GM12878 (cell line): ENCODE results near the gene PLXNA4. TPM values are rescaled to one million over a fixed set of nuclear protein-coding genes. Genes with fewer than 3 reads are reported as not detected.

Experiments used
- ATAC-seq: fragments of 200-7000 bp; cut with Tn5 transposase; 3 replicates; pipeline ENCODE4 v1.9.1; 2020; ENCODE audit warnings: mild to moderate bottlenecking, moderate library complexity
- BruUV-seq: library from RNA; stranded (reverse); fragments of 400-500 nt; replicated peaks from 2 replicates; lab custom pipeline; 2021; lab: Mats Ljungman, UMichigan
- CTCF ChIA-PET: fragments of 300-600 bp; sonication (Branson Sonifier 250); formaldehyde crosslinking; extraction: SDS; loops from one replicate; lab custom pipeline; 2021; ENCODE audit warnings: inconsistent platforms; lab: Yijun Ruan, JAX
- POLR2A ChIA-PET: fragments of 350-600 bp; formaldehyde crosslinking; extraction: SDS; loops from one replicate; lab custom pipeline; 2021; ENCODE audit warnings: inconsistent platforms; lab: Charles Lee
- RAD21 ChIA-PET: fragments of 300-600 bp; sonication (Branson Sonifier 250); formaldehyde crosslinking; loops from one replicate; lab custom pipeline; 2023; ENCODE audit warnings: antibody characterized with exemption; ENCODE audit not compliant: unreplicated experiment; lab: Charles Lee
- SMC1A ChIA-PET: fragments of 300-600 bp; sonication (Branson Sonifier 250); formaldehyde crosslinking; loops from one replicate; lab custom pipeline; 2023; ENCODE audit not compliant: unreplicated experiment, uncharacterized antibody; lab: Charles Lee
- DNase-seq: peaks from one replicate; pipeline ENCODE4 v3.0.0-alpha.2; 2011; ENCODE audit warnings: low read depth, low spot score
- FAIRE-seq: peaks from 3 replicates; lab custom pipeline; 2011; peaks lifted over from hg19 to GRCh38; lab: Jason Lieb, UNC
- H2AFZ ChIP-seq: 2 replicates; pipeline ENCODE4 v1.6.0; 2011; ENCODE audit warnings: low read depth, low read length, control low read depth; ENCODE audit not compliant: control insufficient read depth
- H3K27ac ChIP-seq: 2 replicates; pipeline ENCODE4 v1.5.1; 2011; ENCODE audit warnings: control low read depth; ENCODE audit not compliant: control insufficient read depth, insufficient read depth
- H3K27me3 ChIP-seq, 2 experiments: replicated peaks in 1 of 2; 2 replicates each; pipeline versions ENCODE4 v1.6.0 to v1.6.1; 2011; ENCODE audit warnings: low read length in 1 of 2; ENCODE audit not compliant: control insufficient read depth in 2 of 2, insufficient read depth in 2 of 2
- H3K36me3 ChIP-seq, 2 experiments: 2 replicates each; pipeline ENCODE4 v1.5.1; 2011; ENCODE audit warnings: low read length in 1 of 2; ENCODE audit not compliant: control insufficient read depth in 2 of 2, insufficient read depth in 2 of 2
- H3K4me1 ChIP-seq: 2 replicates; pipeline ENCODE4 v1.6.1; 2011; ENCODE audit warnings: mild to moderate bottlenecking, low read length, moderate library complexity, mixed read lengths; ENCODE audit not compliant: control insufficient read depth, insufficient read depth
- H3K4me2 ChIP-seq: 2 replicates; pipeline ENCODE4 v1.6.0; 2011; ENCODE audit warnings: control low read depth; ENCODE audit not compliant: control insufficient read depth, insufficient read depth
- H3K4me3 ChIP-seq: fragments of 200-600 bp; sonication (generic); 2 replicates; pipeline ENCODE4 v1.5.1; 2016
- H3K79me2 ChIP-seq: 2 replicates; pipeline ENCODE4 v1.6.0; 2011; ENCODE audit warnings: low read length; ENCODE audit not compliant: control insufficient read depth, insufficient read depth
- H3K9ac ChIP-seq: 2 replicates; pipeline ENCODE4 v1.8.0; 2011; ENCODE audit warnings: low read length, control low read depth, mixed read lengths; ENCODE audit not compliant: control insufficient read depth, insufficient read depth
- H3K9me3 ChIP-seq: replicated peaks from 3 replicates; pipeline ENCODE4 v1.5.1; 2011; ENCODE audit warnings: mild to moderate bottlenecking, low read length; ENCODE audit not compliant: control insufficient read depth, insufficient read depth
- H4K20me1 ChIP-seq: 2 replicates; pipeline ENCODE4 v1.6.0; 2011; ENCODE audit not compliant: control insufficient read depth, insufficient read depth
- ATF2 ChIP-seq: IDR thresholded peaks from 2 replicates; pipeline ENCODE4 v1.6.1; 2012; ENCODE audit warnings: low read length, inconsistent platforms
- HCFC1 ChIP-seq: fragments of 150-350 bp; IDR thresholded peaks from 2 replicates; pipeline ENCODE4 v1.6.1; 2014; ENCODE audit warnings: low read length
- HDAC6 ChIP-seq: fragments of 200-600 bp; sonication (generic); IDR thresholded peaks from one replicate; pipeline ENCODE4 v1.8.0; 2017; ENCODE audit warnings: antibody characterized with exemption; ENCODE audit not compliant: unreplicated experiment
- PAX5 ChIP-seq: IDR thresholded peaks from 2 replicates; pipeline ENCODE4 v1.6.1; 2011; ENCODE audit warnings: low read depth, low read length, borderline replicate concordance
- SMARCA5 ChIP-seq: fragments of 450-650 bp; IDR thresholded peaks from 2 replicates; pipeline ENCODE4 v1.6.1; 2017; ENCODE audit warnings: mild to moderate bottlenecking
- SRF ChIP-seq, 2 experiments: IDR thresholded peaks; 2 replicates each; pipeline ENCODE4 v1.6.1; 2011; ENCODE audit warnings: low read depth in 2 of 2, low read length in 2 of 2, mild to moderate bottlenecking in 1 of 2, moderate library complexity in 1 of 2
- SUPT20H ChIP-seq: IDR thresholded peaks from 2 replicates; pipeline ENCODE4 v1.6.1; 2011; ENCODE audit warnings: low read depth, mild to moderate bottlenecking, low read length, moderate library complexity, borderline replicate concordance; ENCODE audit not compliant: control insufficient read depth
- SUZ12 ChIP-seq: fragments of 200-600 bp; sonication (generic); IDR thresholded peaks from one replicate; pipeline ENCODE4 v1.6.1; 2018; ENCODE audit warnings: antibody characterized with exemption, mild to moderate bottlenecking; ENCODE audit not compliant: unreplicated experiment
- USF2 ChIP-seq: IDR thresholded peaks from 2 replicates; pipeline ENCODE4 v1.6.1; 2011; ENCODE audit warnings: low read depth, low read length, improper control_type of control experiment, borderline replicate concordance
- WRNIP1 ChIP-seq: IDR thresholded peaks from 2 replicates; pipeline ENCODE4 v1.6.1; 2011; ENCODE audit warnings: low read depth, low read length, improper control_type of control experiment, borderline replicate concordance
- ZBTB4 ChIP-seq: fragments of 450-650 bp; formaldehyde crosslinking; IDR thresholded peaks from 2 replicates; pipeline ENCODE4 v1.4.0; 2022; ENCODE audit warnings: mild to moderate bottlenecking, moderate library complexity
- ZNF24 ChIP-seq: fragments of 450-650 bp; IDR thresholded peaks from 2 replicates; pipeline ENCODE4 v1.6.1; 2017; ENCODE audit warnings: antibody characterized with exemption, mild to moderate bottlenecking
- WGBS: methylation state at CpG from one replicate; pipeline ENCODE4 v1.1.6; 2016; ENCODE audit warnings: low lambda C conversion rate; ENCODE audit not compliant: insufficient replicate concordance, insufficient coverage; ENCODE audit errors: missing lambda C conversion rate; 5-methylcytosine and 5-hydroxymethylcytosine counted together
- in situ Hi-C: fragments of 300-500 bp; cut with MboI; formaldehyde crosslinking; loops from 9 replicates; pipeline ENCODE4 v1.14.3; 2018; ENCODE audit warnings: mixed read lengths
- intact Hi-C: fragments of 100-400 bp; cut with micrococcal nuclease; formaldehyde crosslinking; loops from one replicate; pipeline ENCODE4 v1.14.2; 2022; ENCODE audit not compliant: unreplicated experiment
- polyA plus RNA-seq, 11 experiments: library from polyadenylated mRNA; depleted of rRNA in 4 of 11; unstranded in 6 of 11; stranded (reverse) in 5 of 11; fragments of >200 nt; fragmentation: Nextera tagmentation in 4 of 11; fragmentation: Illumina TruSeq in 1 of 11; extraction: Ambion mirVana in 4 of 11; extraction: Trizol in 1 of 11; gene quantifications; 1 replicate in 1 of 11; 2 replicates in 10 of 11; pipeline versions ENCODE4 v1.2.1 to v1.2.3, GENCODE V29; 2011 to 2016; ENCODE audit warnings: inconsistent platforms in 2 of 11, missing spikeins in 2 of 11, low read depth in 1 of 11
- total RNA-seq, 4 experiments: library from RNA; depleted of rRNA in 3 of 4; stranded (reverse); fragments of >200 nt in 3 of 4; fragmentation: Illumina TruSeq in 1 of 4; extraction: Trizol in 1 of 4; gene quantifications; 2 replicates each; pipeline versions ENCODE4 v1.2.1 to v1.2.3, GENCODE V29; 2013 to 2021
- TF ChIP-seq, protein P1 (sequence below): fragments of 450-650 bp; IDR thresholded peaks from 2 replicates; pipeline ENCODE4 v1.6.1; 2016; ENCODE audit warnings: mild to moderate bottlenecking
- TF ChIP-seq, protein P2 (sequence below): fragments of 450-650 bp; IDR thresholded peaks from 2 replicates; pipeline ENCODE4 v1.6.1; 2017; ENCODE audit warnings: mild to moderate bottlenecking, low read depth, inconsistent platforms; ENCODE audit not compliant: poor library complexity, severe bottlenecking

Gene PLXNA4
- total and polyA plus RNA-seq, 10 of the 15 experiments (the other 5 are each of a cell fraction or from before 2014, with no cell fraction given): 0.03 TPM; not detected in 9

DNA sequence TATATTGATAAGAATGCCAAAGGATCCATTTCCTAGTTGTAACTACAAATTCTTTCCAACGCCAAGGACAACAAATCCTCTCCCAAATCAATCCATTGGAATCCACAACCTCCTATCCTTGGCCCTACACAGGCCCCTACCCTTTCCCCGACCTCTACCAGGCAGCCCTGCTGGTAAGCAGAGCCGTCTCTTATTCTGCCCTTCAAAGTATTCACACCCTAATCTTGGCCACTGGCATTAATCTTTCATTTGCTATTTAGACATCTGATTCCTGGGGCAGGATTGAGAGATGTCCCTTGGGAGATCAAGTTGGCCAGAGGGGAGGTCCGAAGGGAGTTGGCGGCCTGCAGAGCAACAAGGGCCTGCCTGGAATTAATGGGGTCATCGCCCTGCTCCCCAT, 161.4 kb downstream of the PLXNA4 start (continued):
- TF ChIP-seq ZBTB4 (CRISPR knock-in tag): no peak
- no peak for TF ChIP-seq SMARCA5

DNA sequence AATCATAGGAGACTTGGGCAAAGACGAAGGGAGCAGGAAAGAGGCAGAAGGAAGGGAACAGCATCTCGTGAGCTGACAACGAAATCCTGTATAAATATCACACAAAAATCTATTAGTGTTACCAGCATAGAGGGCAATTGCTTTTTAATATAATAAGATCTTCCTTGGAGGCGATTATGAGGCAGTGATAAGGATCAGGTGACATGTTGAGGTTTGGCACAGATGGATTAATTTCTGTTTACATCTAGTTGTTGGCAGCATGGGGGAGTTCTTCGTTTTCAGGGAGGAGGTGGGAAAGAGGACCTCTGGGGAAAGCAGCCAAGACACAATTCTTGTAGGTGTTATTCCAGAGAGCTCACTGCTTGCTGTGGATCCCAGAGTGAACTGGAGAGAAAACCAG, 163.8 kb downstream of the PLXNA4 start:
- H3K36me3 ChIP-seq: no peaks in the 10 kb centered on the region
- H3K27me3 ChIP-seq: no peaks in the 10 kb centered on the region
- no peak overlapping the region for H3K4me3 ChIP-seq
- intact Hi-C loops (no loop called here), in situ Hi-C loops (no loop called here)
- H3K4me2 ChIP-seq: no peak overlapping the region
- H3K9me3 ChIP-seq: no peaks in the 10 kb centered on the region
- DNase-seq (no peak), ATAC-seq (no peak), FAIRE-seq (no peak)
- H3K79me2 ChIP-seq: no peaks in the 10 kb centered on the region
- no TSS peak for BruUV-seq
- no peaks in the 10 kb centered on the region for H4K20me1 ChIP-seq
- H2AFZ ChIP-seq: no peak overlapping the region
- ChIA-PET POLR2A (no interaction called here), RAD21 (no interaction called here), SMC1A (no interaction called here), CTCF (no interaction called here)
- no peak overlapping the region for H3K27ac ChIP-seq
- WGBS: 4% methylated on average over 5 of the region's 5 CpGs
- no peak overlapping the region for H3K9ac ChIP-seq
- H3K4me1 ChIP-seq: no peaks in the 10 kb centered on the region
- TF ChIP-seq, protein P1, sequence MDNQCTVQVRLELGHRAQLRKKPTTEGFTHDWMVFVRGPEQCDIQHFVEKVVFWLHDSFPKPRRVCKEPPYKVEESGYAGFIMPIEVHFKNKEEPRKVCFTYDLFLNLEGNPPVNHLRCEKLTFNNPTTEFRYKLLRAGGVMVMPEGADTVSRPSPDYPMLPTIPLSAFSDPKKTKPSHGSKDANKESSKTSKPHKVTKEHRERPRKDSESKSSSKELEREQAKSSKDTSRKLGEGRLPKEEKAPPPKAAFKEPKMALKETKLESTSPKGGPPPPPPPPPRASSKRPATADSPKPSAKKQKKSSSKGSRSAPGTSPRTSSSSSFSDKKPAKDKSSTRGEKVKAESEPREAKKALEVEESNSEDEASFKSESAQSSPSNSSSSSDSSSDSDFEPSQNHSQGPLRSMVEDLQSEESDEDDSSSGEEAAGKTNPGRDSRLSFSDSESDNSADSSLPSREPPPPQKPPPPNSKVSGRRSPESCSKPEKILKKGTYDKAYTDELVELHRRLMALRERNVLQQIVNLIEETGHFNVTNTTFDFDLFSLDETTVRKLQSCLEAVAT: no peak
- no peak for TF ChIP-seq USF2
- TF ChIP-seq HDAC6: no peak
- TF ChIP-seq SUPT20H: no peak
- TF ChIP-seq SRF (IDR thresholded peaks at IDR 0.05; ENCODE audit: low read depth in 2 of 2, low read length in 2 of 2): no peak
- TF ChIP-seq, protein P2, sequence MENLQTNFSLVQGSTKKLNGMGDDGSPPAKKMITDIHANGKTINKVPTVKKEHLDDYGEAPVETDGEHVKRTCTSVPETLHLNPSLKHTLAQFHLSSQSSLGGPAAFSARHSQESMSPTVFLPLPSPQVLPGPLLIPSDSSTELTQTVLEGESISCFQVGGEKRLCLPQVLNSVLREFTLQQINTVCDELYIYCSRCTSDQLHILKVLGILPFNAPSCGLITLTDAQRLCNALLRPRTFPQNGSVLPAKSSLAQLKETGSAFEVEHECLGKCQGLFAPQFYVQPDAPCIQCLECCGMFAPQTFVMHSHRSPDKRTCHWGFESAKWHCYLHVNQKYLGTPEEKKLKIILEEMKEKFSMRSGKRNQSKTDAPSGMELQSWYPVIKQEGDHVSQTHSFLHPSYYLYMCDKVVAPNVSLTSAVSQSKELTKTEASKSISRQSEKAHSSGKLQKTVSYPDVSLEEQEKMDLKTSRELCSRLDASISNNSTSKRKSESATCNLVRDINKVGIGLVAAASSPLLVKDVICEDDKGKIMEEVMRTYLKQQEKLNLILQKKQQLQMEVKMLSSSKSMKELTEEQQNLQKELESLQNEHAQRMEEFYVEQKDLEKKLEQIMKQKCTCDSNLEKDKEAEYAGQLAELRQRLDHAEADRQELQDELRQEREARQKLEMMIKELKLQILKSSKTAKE: no peak
- no peak for TF ChIP-seq ATF2
- no peak for TF ChIP-seq HCFC1
- TF ChIP-seq SUZ12: no peak
- TF ChIP-seq PAX5: no peak
- no peak for TF ChIP-seq ZNF24
- TF ChIP-seq WRNIP1: no peak
